HepG2 (cell line): ENCODE data around the gene PLSCR3. TPM values are rescaled to one million over a fixed set of nuclear protein-coding genes. Genes with fewer than 3 reads are reported as not detected.

Experiments used
- BRD4 ChIP-seq: sonication (generic); formaldehyde crosslinking; IDR thresholded peaks from 2 replicates; pipeline ENCODE4 v1.4.0; 2020; ENCODE audit warnings: missing genetic modification reagents
- HOXA5 ChIP-seq: sonication (generic); formaldehyde crosslinking; IDR thresholded peaks from 2 replicates; pipeline ENCODE4 v1.4.0; 2020; ENCODE audit warnings: missing genetic modification reagents
- IKZF1 ChIP-seq: fragments of 450-650 bp; IDR thresholded peaks from 2 replicates; pipeline ENCODE4 v1.7.1; 2016
- MAFF ChIP-seq: IDR thresholded peaks from 2 replicates; pipeline ENCODE4 v1.6.1; 2011; ENCODE audit warnings: low read depth, low read length, improper control_type of control experiment
- MEF2D ChIP-seq: sonication (generic); formaldehyde crosslinking; IDR thresholded peaks from 2 replicates; pipeline ENCODE4 v1.5.1; 2020; ENCODE audit warnings: mild to moderate bottlenecking, missing genetic modification reagents
- NKX3-1 ChIP-seq: sonication (generic); formaldehyde crosslinking; IDR thresholded peaks from 2 replicates; pipeline ENCODE4 v1.5.0; 2020; ENCODE audit warnings: missing genetic modification reagents
- REXO4 ChIP-seq: sonication (generic); formaldehyde crosslinking; IDR thresholded peaks from 2 replicates; pipeline ENCODE4 v1.8.0; 2022; ENCODE audit warnings: missing genetic modification reagents, mild to moderate bottlenecking, borderline replicate concordance
- RFX5 ChIP-seq: IDR thresholded peaks from 2 replicates; pipeline ENCODE4 v1.6.1; 2011; ENCODE audit warnings: low read depth, low read length, improper control_type of control experiment
- SRF ChIP-seq: IDR thresholded peaks from 2 replicates; pipeline ENCODE4 v1.6.1; 2011; ENCODE audit warnings: mild to moderate bottlenecking, low read depth, low read length, moderate library complexity
- SRY ChIP-seq: sonication (generic); formaldehyde crosslinking; IDR thresholded peaks from 2 replicates; pipeline ENCODE4 v1.8.0; 2022; ENCODE audit warnings: mild to moderate bottlenecking, missing genetic modification reagents
- ZNF225 ChIP-seq: sonication (generic); formaldehyde crosslinking; IDR thresholded peaks from 2 replicates; pipeline ENCODE4 v1.4.0; 2020; ENCODE audit warnings: mild to moderate bottlenecking, missing genetic modification reagents
- ZNF292 ChIP-seq: sonication (generic); formaldehyde crosslinking; IDR thresholded peaks from 2 replicates; pipeline ENCODE4 v1.8.1; 2022; ENCODE audit warnings: mild to moderate bottlenecking, low read depth, missing genetic modification reagents, borderline replicate concordance
- ZNF326 ChIP-seq: sonication (generic); formaldehyde crosslinking; IDR thresholded peaks from 2 replicates; pipeline ENCODE4 v1.4.0; 2020; ENCODE audit warnings: missing genetic modification reagents, borderline replicate concordance
- ZSCAN21 ChIP-seq: sonication (generic); formaldehyde crosslinking; IDR thresholded peaks from 2 replicates; pipeline ENCODE4 v1.8.0; 2022; ENCODE audit warnings: mild to moderate bottlenecking, missing genetic modification reagents, moderate library complexity, borderline replicate concordance
- polyA plus RNA-seq, 8 experiments: library from polyadenylated mRNA; depleted of rRNA in 3 of 8; stranded (reverse) in 7 of 8; unstranded in 1 of 8; fragments of >200 nt; fragmentation: Illumina TruSeq in 4 of 8; extraction: Trizol in 4 of 8; gene quantifications; 2 replicates each; pipeline versions ENCODE4 v1.2.1 to v1.2.3, GENCODE V29; 2011 to 2016; ENCODE audit warnings: low read depth in 4 of 8, missing spikeins in 1 of 8, mixed read lengths in 1 of 8; ENCODE audit not compliant: insufficient read depth in 1 of 8
- total RNA-seq, 5 experiments: library from RNA; depleted of rRNA; stranded (reverse); fragments of >200 nt; fragmentation: Illumina TruSeq; extraction: Trizol; gene quantifications; 2 replicates each; pipeline ENCODE4 v1.2.3, GENCODE V29; 2016; ENCODE audit warnings: low read depth in 1 of 5
- TF ChIP-seq, protein P1 (sequence below): sonication (generic); formaldehyde crosslinking; IDR thresholded peaks from 2 replicates; pipeline ENCODE4 v1.8.1; 2023; ENCODE audit warnings: missing genetic modification reagents, inconsistent platforms, borderline replicate concordance
- TF ChIP-seq, protein P2 (sequence below): sonication (generic); formaldehyde crosslinking; IDR thresholded peaks from 2 replicates; pipeline ENCODE4 v1.5.1; 2020; ENCODE audit warnings: mild to moderate bottlenecking, missing genetic modification reagents, moderate library complexity
- TF ChIP-seq, protein P3 (sequence below): IDR thresholded peaks from 2 replicates; pipeline ENCODE4 v1.6.1; 2012; ENCODE audit warnings: low read length, improper control_type of control experiment
- TF ChIP-seq, protein P4 (sequence below): sonication (generic); formaldehyde crosslinking; IDR thresholded peaks from 2 replicates; pipeline ENCODE4 v1.4.0; 2020; ENCODE audit warnings: missing genetic modification reagents, borderline replicate concordance

The PLSCR3 gene
- total and polyA plus RNA-seq, 2 of the 13 experiments (the other 11 are each of a cell fraction or from before 2014, with no cell fraction given) = 5.6 to 6.2 TPM

DNA sequence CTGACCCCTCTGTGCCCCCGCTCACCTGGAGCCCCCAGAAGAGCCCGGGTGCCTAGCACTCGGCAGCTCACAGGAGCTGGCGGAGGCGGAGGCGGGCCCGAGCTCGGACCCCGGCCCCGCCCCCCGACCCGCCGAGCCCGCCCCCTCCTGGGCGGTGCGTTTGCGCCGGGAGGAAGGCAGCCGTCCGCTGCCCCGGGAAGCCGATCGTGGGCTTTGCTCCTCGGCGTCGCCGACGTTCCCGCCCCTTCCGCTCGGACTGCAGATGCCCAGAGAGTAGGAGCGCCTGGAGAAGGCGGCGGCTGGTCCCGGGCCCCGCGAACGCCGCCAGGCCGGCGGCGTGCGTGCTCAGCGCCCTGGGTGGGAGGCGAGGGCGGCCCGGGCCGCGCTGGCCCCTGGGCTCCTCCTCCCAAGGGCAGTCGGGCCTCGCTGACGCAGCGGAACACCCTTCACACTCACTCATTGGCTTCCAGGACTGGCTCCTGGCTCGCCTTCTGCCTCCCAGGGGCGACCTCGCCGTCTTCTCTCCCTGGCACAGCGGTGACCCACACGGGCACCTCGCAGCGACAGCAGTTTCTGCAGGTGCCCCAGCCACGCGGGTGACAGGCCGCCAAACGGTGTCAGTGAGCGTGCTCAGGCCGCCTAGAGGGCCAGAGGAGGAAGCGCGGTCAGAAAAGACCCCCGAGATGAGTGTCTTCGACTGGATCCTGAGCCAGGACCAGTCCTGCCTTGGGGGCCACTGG, at the start of gene PLSCR3 (continued):
- TF ChIP-seq IKZF1 = no peak
- TF ChIP-seq ZNF326 (CRISPR knock-in tag) = no peak
- TF ChIP-seq BRD4 (CRISPR knock-in tag) = no peak
- TF ChIP-seq ZNF292 (CRISPR knock-in tag) = no peak
- no peak for TF ChIP-seq MAFF
- TF ChIP-seq HOXA5 (CRISPR knock-in tag) = no peak; the same call in 1 of the 2 replicates
- TF ChIP-seq SRF = no peak
- TF ChIP-seq, protein P1, sequence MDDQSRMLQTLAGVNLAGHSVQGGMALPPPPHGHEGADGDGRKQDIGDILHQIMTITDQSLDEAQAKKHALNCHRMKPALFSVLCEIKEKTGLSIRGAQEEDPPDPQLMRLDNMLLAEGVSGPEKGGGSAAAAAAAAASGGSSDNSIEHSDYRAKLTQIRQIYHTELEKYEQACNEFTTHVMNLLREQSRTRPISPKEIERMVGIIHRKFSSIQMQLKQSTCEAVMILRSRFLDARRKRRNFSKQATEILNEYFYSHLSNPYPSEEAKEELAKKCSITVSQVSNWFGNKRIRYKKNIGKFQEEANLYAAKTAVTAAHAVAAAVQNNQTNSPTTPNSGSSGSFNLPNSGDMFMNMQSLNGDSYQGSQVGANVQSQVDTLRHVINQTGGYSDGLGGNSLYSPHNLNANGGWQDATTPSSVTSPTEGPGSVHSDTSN (CRISPR knock-in tag) = no peak
- TF ChIP-seq MEF2D (CRISPR knock-in tag) = peak; percentile 25; the same call in 1 of the 2 replicates
- no peak; the same call in 1 of the 2 replicates for TF ChIP-seq SRY (CRISPR knock-in tag)
- TF ChIP-seq NKX3-1 = no peak
- 0 out of 2 replicates have a peak, but pooled peaks have one; percentile 51 for TF ChIP-seq ZNF225 (CRISPR knock-in tag)
- TF ChIP-seq, protein P2, sequence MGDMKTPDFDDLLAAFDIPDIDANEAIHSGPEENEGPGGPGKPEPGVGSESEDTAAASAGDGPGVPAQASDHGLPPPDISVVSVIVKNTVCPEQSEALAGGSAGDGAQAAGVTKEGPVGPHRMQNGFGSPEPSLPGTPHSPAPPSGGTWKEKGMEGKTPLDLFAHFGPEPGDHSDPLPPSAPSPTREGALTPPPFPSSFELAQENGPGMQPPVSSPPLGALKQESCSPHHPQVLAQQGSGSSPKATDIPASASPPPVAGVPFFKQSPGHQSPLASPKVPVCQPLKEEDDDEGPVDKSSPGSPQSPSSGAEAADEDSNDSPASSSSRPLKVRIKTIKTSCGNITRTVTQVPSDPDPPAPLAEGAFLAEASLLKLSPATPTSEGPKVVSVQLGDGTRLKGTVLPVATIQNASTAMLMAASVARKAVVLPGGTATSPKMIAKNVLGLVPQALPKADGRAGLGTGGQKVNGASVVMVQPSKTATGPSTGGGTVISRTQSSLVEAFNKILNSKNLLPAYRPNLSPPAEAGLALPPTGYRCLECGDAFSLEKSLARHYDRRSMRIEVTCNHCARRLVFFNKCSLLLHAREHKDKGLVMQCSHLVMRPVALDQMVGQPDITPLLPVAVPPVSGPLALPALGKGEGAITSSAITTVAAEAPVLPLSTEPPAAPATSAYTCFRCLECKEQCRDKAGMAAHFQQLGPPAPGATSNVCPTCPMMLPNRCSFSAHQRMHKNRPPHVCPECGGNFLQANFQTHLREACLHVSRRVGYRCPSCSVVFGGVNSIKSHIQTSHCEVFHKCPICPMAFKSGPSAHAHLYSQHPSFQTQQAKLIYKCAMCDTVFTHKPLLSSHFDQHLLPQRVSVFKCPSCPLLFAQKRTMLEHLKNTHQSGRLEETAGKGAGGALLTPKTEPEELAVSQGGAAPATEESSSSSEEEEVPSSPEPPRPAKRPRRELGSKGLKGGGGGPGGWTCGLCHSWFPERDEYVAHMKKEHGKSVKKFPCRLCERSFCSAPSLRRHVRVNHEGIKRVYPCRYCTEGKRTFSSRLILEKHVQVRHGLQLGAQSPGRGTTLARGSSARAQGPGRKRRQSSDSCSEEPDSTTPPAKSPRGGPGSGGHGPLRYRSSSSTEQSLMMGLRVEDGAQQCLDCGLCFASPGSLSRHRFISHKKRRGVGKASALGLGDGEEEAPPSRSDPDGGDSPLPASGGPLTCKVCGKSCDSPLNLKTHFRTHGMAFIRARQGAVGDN (CRISPR knock-in tag) = peak; percentile 94
- TF ChIP-seq, protein P3, sequence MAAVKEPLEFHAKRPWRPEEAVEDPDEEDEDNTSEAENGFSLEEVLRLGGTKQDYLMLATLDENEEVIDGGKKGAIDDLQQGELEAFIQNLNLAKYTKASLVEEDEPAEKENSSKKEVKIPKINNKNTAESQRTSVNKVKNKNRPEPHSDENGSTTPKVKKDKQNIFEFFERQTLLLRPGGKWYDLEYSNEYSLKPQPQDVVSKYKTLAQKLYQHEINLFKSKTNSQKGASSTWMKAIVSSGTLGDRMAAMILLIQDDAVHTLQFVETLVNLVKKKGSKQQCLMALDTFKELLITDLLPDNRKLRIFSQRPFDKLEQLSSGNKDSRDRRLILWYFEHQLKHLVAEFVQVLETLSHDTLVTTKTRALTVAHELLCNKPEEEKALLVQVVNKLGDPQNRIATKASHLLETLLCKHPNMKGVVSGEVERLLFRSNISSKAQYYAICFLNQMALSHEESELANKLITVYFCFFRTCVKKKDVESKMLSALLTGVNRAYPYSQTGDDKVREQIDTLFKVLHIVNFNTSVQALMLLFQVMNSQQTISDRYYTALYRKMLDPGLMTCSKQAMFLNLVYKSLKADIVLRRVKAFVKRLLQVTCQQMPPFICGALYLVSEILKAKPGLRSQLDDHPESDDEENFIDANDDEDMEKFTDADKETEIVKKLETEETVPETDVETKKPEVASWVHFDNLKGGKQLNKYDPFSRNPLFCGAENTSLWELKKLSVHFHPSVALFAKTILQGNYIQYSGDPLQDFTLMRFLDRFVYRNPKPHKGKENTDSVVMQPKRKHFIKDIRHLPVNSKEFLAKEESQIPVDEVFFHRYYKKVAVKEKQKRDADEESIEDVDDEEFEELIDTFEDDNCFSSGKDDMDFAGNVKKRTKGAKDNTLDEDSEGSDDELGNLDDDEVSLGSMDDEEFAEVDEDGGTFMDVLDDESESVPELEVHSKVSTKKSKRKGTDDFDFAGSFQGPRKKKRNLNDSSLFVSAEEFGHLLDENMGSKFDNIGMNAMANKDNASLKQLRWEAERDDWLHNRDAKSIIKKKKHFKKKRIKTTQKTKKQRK = no peak
- no peak for TF ChIP-seq ZSCAN21 (CRISPR knock-in tag)
- no peak for TF ChIP-seq RFX5
- TF ChIP-seq REXO4 = no peak; the same call in 1 of the 2 replicates
- TF ChIP-seq, protein P4, sequence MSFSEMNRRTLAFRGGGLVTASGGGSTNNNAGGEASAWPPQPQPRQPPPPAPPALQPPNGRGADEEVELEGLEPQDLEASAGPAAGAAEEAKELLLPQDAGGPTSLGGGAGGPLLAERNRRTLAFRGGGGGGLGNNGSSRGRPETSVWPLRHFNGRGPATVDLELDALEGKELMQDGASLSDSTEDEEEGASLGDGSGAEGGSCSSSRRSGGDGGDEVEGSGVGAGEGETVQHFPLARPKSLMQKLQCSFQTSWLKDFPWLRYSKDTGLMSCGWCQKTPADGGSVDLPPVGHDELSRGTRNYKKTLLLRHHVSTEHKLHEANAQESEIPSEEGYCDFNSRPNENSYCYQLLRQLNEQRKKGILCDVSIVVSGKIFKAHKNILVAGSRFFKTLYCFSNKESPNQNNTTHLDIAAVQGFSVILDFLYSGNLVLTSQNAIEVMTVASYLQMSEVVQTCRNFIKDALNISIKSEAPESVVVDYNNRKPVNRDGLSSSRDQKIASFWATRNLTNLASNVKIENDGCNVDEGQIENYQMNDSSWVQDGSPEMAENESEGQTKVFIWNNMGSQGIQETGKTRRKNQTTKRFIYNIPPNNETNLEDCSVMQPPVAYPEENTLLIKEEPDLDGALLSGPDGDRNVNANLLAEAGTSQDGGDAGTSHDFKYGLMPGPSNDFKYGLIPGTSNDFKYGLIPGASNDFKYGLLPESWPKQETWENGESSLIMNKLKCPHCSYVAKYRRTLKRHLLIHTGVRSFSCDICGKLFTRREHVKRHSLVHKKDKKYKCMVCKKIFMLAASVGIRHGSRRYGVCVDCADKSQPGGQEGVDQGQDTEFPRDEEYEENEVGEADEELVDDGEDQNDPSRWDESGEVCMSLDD (CRISPR knock-in tag) = no peak
